ENCODE data around the gene CFAP73. TPM values are rescaled to one million over a fixed set of nuclear protein-coding genes. Genes with fewer than 3 reads are reported as not detected.

CFAP73 gene
- total RNA-seq, 1 experiment from 2014 or later: 0.34 TPM

DNA sequence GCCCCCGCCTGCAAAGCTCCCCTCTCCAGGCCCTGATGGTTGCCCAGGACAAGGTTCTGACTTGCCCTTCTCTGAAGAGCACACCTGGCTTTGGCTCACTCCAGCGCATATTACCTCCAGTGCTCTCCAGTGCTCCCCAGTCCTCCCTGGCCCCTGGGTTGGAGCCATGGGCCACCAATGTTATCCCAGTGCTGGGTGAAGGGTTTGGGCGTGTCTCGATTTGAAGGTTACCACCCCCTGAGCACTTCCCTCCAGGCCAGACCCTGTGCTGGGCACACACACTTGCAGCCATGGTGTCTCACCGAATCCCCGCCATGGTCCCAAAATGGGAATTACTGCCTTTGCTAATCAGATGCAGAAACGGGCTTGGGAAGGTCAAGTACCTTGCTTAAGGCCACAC lies 47.1 kb downstream of the CFAP73 start (continued):
- no peak for TF ChIP-seq CBX3 (IDR thresholded peaks at IDR 0.05; ENCODE audit: low read depth)
- TF ChIP-seq ZFX (IDR thresholded peaks at IDR 0.05): no peak
- no peak for TF ChIP-seq YY1 (IDR thresholded peaks at IDR 0.05; ENCODE audit: extremely low read depth, insufficient replicate concordance, low read depth, low read length)
- TF ChIP-seq MAX (IDR thresholded peaks at IDR 0.05): no peak
- no peak for TF ChIP-seq POLR2AphosphoS5 (IDR thresholded peaks at IDR 0.05; ENCODE audit: low read depth, low read length)
- no peak for TF ChIP-seq SRF (IDR thresholded peaks at IDR 0.05; ENCODE audit: low read depth)
- no peak for TF ChIP-seq ELF1 (IDR thresholded peaks at IDR 0.05; ENCODE audit: borderline replicate concordance, low read depth)
- TF ChIP-seq ZNF274 (IDR thresholded peaks at IDR 0.05; ENCODE audit: low read depth, low read length): no peak
- TF ChIP-seq, protein P1, sequence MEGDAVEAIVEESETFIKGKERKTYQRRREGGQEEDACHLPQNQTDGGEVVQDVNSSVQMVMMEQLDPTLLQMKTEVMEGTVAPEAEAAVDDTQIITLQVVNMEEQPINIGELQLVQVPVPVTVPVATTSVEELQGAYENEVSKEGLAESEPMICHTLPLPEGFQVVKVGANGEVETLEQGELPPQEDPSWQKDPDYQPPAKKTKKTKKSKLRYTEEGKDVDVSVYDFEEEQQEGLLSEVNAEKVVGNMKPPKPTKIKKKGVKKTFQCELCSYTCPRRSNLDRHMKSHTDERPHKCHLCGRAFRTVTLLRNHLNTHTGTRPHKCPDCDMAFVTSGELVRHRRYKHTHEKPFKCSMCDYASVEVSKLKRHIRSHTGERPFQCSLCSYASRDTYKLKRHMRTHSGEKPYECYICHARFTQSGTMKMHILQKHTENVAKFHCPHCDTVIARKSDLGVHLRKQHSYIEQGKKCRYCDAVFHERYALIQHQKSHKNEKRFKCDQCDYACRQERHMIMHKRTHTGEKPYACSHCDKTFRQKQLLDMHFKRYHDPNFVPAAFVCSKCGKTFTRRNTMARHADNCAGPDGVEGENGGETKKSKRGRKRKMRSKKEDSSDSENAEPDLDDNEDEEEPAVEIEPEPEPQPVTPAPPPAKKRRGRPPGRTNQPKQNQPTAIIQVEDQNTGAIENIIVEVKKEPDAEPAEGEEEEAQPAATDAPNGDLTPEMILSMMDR (IDR thresholded peaks at IDR 0.05 in 2 of 3, conservative IDR thresholded peaks at IDR 0.05 in 1 of 3; ENCODE audit: borderline replicate concordance in 1 of 3, insufficient read depth in 1 of 3, low read depth in 2 of 3, low read length in 2 of 3): no peak

- H3K9me3 ChIP-seq (ENCODE audit: control insufficient read depth in 1 of 2, insufficient read depth in 1 of 2, low read depth in 1 of 2, low read length in 2 of 2): no peaks in the 10 kb centered on the region
- peaks cover 29 to 44% of the 10 kb centered on the region in 2 experiments for H3K4me1 ChIP-seq (ENCODE audit: control insufficient read depth in 1 of 2, insufficient read depth in 2 of 2, low read length in 2 of 2)
- no peak overlapping the region for H2AFZ ChIP-seq (ENCODE audit: low read depth, low read length, poor library complexity, severe bottlenecking)
- no peaks in the 10 kb centered on the region for H3K27me3 ChIP-seq (ENCODE audit: insufficient read depth, low read length)
- H4K20me1 ChIP-seq (ENCODE audit: insufficient read depth): no peaks in the 10 kb centered on the region
- peak; percentile 63 for DNase-seq (ENCODE audit: low read depth, low spot score)
- ChIA-PET RAD21 (ENCODE audit: low non-redundant PET in 1 of 2, low total read pairs in 2 of 2, uncharacterized antibody in 2 of 2, unreplicated experiment in 2 of 2) (interaction anchor here in 1 of 2 experiments (0.7 kb wide), 1 partner anchor 21 kb away, joined by 7 read pairs; no protein-coding TSS in a partner anchor), CTCF (interaction anchor here (0.6 to 0.7 kb wide), 5 partner anchors 9 to 228 kb away, joined by 3 to 5 read pairs (median 3); no protein-coding TSS in a partner anchor), POLR2A (no interaction called here)
- BruUV-seq (replicated peaks): no TSS peak
- no peak overlapping the region for H3K4me3 ChIP-seq (replicated peaks in 1 of 2; ENCODE audit: low read depth in 1 of 2, low read length in 2 of 2)
- ATAC-seq: peak; percentile 88
- H3K36me3 ChIP-seq (ENCODE audit: control insufficient read depth in 1 of 2, insufficient read depth in 2 of 2, low read length in 2 of 2): peaks cover 2 to 4% of the 10 kb centered on the region in 2 experiments; a peak in 2 of 4 replicates
- H3K27ac ChIP-seq (ENCODE audit: low read depth, low read length): no peak overlapping the region
- no peaks in the 10 kb centered on the region for H3K9me2 ChIP-seq (ENCODE audit: insufficient read depth)
- H3K9ac ChIP-seq (ENCODE audit: low read length): no peak overlapping the region
- no peaks in the 10 kb centered on the region for H3K79me2 ChIP-seq (ENCODE audit: insufficient read depth, low read length)
- H3K4me2 ChIP-seq (ENCODE audit: low read length): no peak overlapping the region
- intact Hi-C loops (cut with micrococcal nuclease): loop anchor here (2.0 to 10.0 kb wide), 3 partner anchors 100 to 228 kb away; partner anchors contain the start of gene SLC8B1
- TF ChIP-seq POLR2AphosphoS5 (IDR thresholded peaks at IDR 0.05; ENCODE audit: low read depth, low read length): peak; percentile 42; the same call in 1 of the 2 replicates
- no peak for TF ChIP-seq EGR1 (IDR thresholded peaks at IDR 0.05; ENCODE audit: low read depth)
- TF ChIP-seq YY1 (IDR thresholded peaks at IDR 0.05; ENCODE audit: extremely low read depth, insufficient replicate concordance, low read depth, low read length): peak; percentile 32
- 0 out of 2 replicates have a peak, but pooled peaks have one; percentile 22 for TF ChIP-seq CBX3 (IDR thresholded peaks at IDR 0.05; ENCODE audit: low read depth)
- no peak for TF ChIP-seq FOSL1 (IDR thresholded peaks at IDR 0.05; ENCODE audit: low read depth)
- TF ChIP-seq, protein P2, sequence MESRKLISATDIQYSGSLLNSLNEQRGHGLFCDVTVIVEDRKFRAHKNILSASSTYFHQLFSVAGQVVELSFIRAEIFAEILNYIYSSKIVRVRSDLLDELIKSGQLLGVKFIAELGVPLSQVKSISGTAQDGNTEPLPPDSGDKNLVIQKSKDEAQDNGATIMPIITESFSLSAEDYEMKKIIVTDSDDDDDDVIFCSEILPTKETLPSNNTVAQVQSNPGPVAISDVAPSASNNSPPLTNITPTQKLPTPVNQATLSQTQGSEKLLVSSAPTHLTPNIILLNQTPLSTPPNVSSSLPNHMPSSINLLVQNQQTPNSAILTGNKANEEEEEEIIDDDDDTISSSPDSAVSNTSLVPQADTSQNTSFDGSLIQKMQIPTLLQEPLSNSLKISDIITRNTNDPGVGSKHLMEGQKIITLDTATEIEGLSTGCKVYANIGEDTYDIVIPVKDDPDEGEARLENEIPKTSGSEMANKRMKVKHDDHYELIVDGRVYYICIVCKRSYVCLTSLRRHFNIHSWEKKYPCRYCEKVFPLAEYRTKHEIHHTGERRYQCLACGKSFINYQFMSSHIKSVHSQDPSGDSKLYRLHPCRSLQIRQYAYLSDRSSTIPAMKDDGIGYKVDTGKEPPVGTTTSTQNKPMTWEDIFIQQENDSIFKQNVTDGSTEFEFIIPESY (IDR thresholded peaks at IDR 0.05; ENCODE audit: extremely low read depth, insufficient replicate concordance, low read length): no peak
- no peak for TF ChIP-seq MAX (IDR thresholded peaks at IDR 0.05)
- TF ChIP-seq ZFX (IDR thresholded peaks at IDR 0.05): no peak
- TF ChIP-seq REST (IDR thresholded peaks at IDR 0.05; ENCODE audit: low read depth): no peak
- TF ChIP-seq POLR2A (IDR thresholded peaks at IDR 0.05; ENCODE audit: borderline replicate concordance, extremely low read depth, insufficient read depth, insufficient read length): no peak
These were observed 47.5 kb downstream of the CFAP73 start for GRCh38 chr12:113196990-113197389.

All from HCT116 (cell line).